ENCODE measurements around the gene ATP7B.

ATP7B gene

DNA sequence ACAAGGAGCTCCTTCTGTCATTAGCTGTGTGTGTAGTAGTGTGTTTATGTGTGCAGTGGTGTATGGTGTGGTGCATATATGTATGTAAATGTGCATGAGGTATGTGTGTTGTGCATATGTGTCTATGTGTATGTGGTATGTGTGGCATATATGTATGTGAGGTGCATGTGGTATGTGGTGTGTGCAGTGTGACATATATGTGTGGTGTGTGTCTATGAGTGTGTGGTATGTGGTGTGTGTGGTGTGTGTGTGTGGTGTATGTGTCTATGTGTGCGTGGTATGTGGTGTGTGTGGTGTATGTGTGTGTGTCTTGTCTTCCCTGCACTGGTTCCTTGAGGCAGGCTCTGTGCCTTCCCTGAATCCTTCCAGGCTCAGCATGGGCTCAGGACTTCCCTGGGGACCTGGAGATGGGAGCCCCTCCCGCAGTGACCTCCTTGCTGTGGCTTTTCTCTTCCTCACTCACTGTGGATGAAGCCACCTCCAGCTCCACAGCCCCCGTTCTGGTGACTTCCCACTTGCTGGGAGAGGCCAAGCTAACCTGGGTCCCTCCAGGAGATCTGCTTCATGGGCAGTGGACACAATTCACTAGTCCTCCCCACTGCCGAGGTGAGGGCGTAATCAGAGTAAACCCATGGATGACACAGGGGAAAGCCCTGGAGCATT lies 85.3 kb downstream of the ATP7B start:
- no peak overlapping the region for H3K27ac Mint-ChIP-seq
- H3K27me3 Mint-ChIP-seq: peaks cover 30 to 46% of the 10 kb centered on the region in 2 donors
- H3K9me3 Mint-ChIP-seq: no peaks in the 10 kb centered on the region
- ATAC-seq (replicated peaks) (no peak), DNase-seq (no peak)
- H3K4me1 Mint-ChIP-seq (ENCODE audit: low read depth in 2 of 2): no peaks in the 10 kb centered on the region
- no peak overlapping the region for H3K4me3 Mint-ChIP-seq
- peaks cover 3% of the 10 kb centered on the region for H3K36me3 Mint-ChIP-seq (ENCODE audit: insufficient read depth)

DNA sequence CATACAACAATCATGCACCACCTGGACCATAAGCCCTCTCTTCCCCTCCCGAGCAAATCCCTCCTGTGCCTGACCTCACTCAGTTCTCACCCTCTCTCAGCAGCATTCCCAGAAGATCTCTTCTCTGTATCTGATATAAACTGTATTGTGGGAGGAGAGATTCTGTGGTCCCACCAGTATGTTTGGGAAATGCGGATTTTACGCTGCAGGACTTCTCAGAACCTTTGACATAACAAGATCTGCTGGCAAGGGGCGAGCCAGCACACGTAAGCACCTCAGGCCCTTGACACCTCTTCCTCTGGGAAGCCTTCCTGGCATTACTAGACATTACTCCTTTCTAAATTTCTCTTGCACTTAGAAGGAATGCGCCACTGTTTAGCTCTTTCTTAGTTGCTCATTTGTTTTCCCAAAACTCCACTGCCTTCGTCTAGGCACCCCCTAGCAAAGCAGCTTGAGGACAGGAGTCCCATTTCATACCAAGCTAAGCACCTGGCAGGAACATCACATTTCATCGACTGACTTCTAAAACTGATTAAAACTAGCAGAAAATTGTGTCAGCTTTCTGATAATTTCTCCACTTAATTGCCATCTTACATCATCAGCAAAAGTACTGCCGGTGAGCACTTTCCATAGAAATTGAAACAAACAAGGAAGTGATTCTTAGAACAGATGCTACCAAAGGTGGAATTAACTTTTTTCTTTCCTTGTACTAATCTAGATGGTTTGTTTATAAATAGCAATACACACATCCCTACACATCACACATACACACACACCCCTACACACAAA lies 86.3 kb downstream of the ATP7B start:
- DNase-seq: no peak
- H3K27ac Mint-ChIP-seq: peak overlapping the region in 1 of 2 donors; percentile 9
- no peak overlapping the region for H3K4me3 Mint-ChIP-seq
- ATAC-seq (replicated peaks): no peak
- H3K9me3 Mint-ChIP-seq: no peaks in the 10 kb centered on the region
- peaks cover 30 to 46% of the 10 kb centered on the region in 2 donors for H3K27me3 Mint-ChIP-seq
- peaks cover 3% of the 10 kb centered on the region for H3K36me3 Mint-ChIP-seq (ENCODE audit: insufficient read depth)
- H3K4me1 Mint-ChIP-seq (ENCODE audit: low read depth in 2 of 2): no peaks in the 10 kb centered on the region

GRCh38 chr13:51923983-51924539 lies 87.2 kb downstream of the ATP7B start:
- no peak overlapping the region for H3K4me3 Mint-ChIP-seq
- peak overlapping the region in 1 of 2 donors; percentile 9 for H3K27ac Mint-ChIP-seq
- ATAC-seq (replicated peaks) (peak; percentile 24), DNase-seq (no peak)
- peaks cover 3% of the 10 kb centered on the region for H3K36me3 Mint-ChIP-seq (ENCODE audit: insufficient read depth)
- H3K9me3 Mint-ChIP-seq: no peaks in the 10 kb centered on the region
- peaks cover 30 to 46% of the 10 kb centered on the region in 2 donors for H3K27me3 Mint-ChIP-seq
- no peaks in the 10 kb centered on the region for H3K4me1 Mint-ChIP-seq (ENCODE audit: low read depth in 2 of 2)

- H3K36me3 Mint-ChIP-seq (ENCODE audit: insufficient read depth): peaks cover 1% of the 10 kb centered on the region
- H3K27me3 Mint-ChIP-seq: peaks cover 30 to 43% of the 10 kb centered on the region in 2 donors
- H3K27ac Mint-ChIP-seq: no peak overlapping the region
- ATAC-seq (replicated peaks): no peak
- H3K9me3 Mint-ChIP-seq: no peaks in the 10 kb centered on the region
- no peaks in the 10 kb centered on the region for H3K4me1 Mint-ChIP-seq (ENCODE audit: low read depth in 2 of 2)
- H3K4me3 Mint-ChIP-seq: no peak overlapping the region
- DNase-seq: no peak
These were observed 88.3 kb downstream of the ATP7B start for GRCh38 chr13:51922771-51923480.

GRCh38 chr13:51921790-51922740 lies 89.2 kb downstream of the ATP7B start:
- Mint-ChIP-seq H3K27me3 (peaks cover 31 to 38% of the 10 kb centered on the region in 2 donors), H3K27ac (no peak overlapping the region), H3K36me3 (ENCODE audit: insufficient read depth) (no peaks in the 10 kb centered on the region), H3K4me3 (no peak overlapping the region), H3K4me1 (ENCODE audit: low read depth in 2 of 2) (no peaks in the 10 kb centered on the region), H3K9me3 (no peaks in the 10 kb centered on the region)
- DNase-seq (no peak), ATAC-seq (replicated peaks) (no peak)

GRCh38 chr13:51920786-51921185 lies 90.5 kb downstream of the ATP7B start:
- no peak overlapping the region for H3K27ac Mint-ChIP-seq
- no peaks in the 10 kb centered on the region for H3K9me3 Mint-ChIP-seq
- H3K27me3 Mint-ChIP-seq: peaks cover 25 to 29% of the 10 kb centered on the region in 2 donors
- no peak for ATAC-seq (replicated peaks)
- H3K36me3 Mint-ChIP-seq (ENCODE audit: insufficient read depth): no peaks in the 10 kb centered on the region
- no peaks in the 10 kb centered on the region for H3K4me1 Mint-ChIP-seq (ENCODE audit: low read depth in 2 of 2)
- no peak overlapping the region for H3K4me3 Mint-ChIP-seq
- DNase-seq: no peak

GRCh38 chr13:51920267-51920666 lies 91.0 kb downstream of the ATP7B start:
- no peak for ATAC-seq (replicated peaks)

GRCh38 chr13:51919531-51919930 lies 91.7 kb downstream of the ATP7B start:
- Mint-ChIP-seq H3K4me3 (no peak overlapping the region), H3K27me3 (peaks cover 16% of the 10 kb centered on the region in 2 donors)
- ATAC-seq (replicated peaks): no peak

More at GRCh38 chr13:51920267-51920666, 91.0 kb downstream of the ATP7B start:
- no peak overlapping the region for H3K27ac Mint-ChIP-seq
- H3K36me3 Mint-ChIP-seq (ENCODE audit: insufficient read depth): no peaks in the 10 kb centered on the region
- H3K27me3 Mint-ChIP-seq: peaks cover 23 to 24% of the 10 kb centered on the region in 2 donors
- DNase-seq: no peak
- H3K4me1 Mint-ChIP-seq (ENCODE audit: low read depth in 2 of 2): no peaks in the 10 kb centered on the region
- no peak overlapping the region for H3K4me3 Mint-ChIP-seq
- H3K9me3 Mint-ChIP-seq: no peaks in the 10 kb centered on the region

DNA sequence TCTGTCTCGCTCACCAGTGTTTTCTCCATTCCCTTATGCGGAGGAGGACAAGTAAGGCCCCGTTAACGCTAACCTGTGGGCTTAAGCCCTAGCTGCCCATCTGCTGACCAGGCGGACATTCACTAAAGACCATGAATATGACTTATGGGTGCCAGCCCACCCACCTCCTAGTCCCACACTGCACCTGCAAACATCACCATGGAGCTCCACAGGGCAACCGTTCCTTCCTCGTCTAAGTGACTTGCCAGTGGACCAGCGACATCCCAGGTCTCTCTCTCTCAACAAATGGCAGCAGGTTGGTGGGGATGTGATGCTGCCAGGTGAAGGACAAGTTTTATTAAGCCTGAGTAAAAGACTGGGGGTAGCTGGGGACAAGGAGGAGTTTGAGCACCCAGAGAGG lies 94.3 kb downstream of the ATP7B start:
- no peak overlapping the region for H3K4me3 Mint-ChIP-seq
- no peak for ATAC-seq (replicated peaks)
- no peak overlapping the region for H3K27ac Mint-ChIP-seq

More at GRCh38 chr13:51919531-51919930, 91.7 kb downstream of the ATP7B start:
- H3K27ac Mint-ChIP-seq: no peak overlapping the region
- DNase-seq: no peak
- H3K9me3 Mint-ChIP-seq: no peaks in the 10 kb centered on the region
- no peaks in the 10 kb centered on the region for H3K4me1 Mint-ChIP-seq (ENCODE audit: low read depth in 2 of 2)
- no peaks in the 10 kb centered on the region for H3K36me3 Mint-ChIP-seq (ENCODE audit: insufficient read depth)

DNA sequence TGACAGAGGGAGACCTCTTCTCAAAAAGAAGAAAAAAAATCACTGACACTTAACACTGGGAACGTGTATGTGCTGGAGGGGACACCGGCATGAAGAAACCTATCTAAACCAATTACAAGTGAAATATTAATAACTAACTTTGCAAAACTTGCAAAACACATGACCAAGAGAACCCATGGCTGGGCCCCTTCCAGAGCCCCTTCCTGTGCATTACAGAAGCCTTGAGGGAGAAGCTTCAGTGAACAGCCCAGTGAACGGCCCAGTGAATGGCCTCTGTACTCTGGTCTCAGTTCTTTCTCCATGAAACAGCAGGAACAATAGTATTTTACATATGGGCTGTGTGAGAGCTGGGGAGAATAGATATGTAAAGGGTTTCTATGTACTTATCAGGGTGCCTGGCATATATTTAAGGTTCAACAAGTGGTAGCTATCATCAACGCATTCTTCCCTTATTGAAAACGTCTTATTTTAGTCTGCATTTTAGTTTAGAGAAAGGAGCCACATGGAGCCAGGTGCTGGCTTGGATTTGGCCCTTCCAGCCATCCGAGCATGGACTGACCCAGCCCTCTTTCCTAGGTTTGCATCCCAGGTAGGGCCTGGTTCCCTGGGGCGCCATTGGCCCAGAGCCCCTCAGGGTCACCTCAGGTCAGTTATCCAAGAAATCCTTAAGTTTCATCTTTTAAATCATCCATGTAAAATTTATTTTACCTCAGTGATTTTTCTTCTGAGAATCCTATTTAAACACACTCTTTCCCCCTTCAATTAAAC lies 95.0 kb downstream of the ATP7B start:
- H3K4me3 Mint-ChIP-seq: no peak overlapping the region
- no peaks in the 10 kb centered on the region for H3K4me1 Mint-ChIP-seq (ENCODE audit: low read depth in 2 of 2)
- H3K27me3 Mint-ChIP-seq: peaks cover 0 to 4% of the 10 kb centered on the region in 2 donors
- ATAC-seq (replicated peaks) (no peak), DNase-seq (no peak)
- no peak overlapping the region for H3K27ac Mint-ChIP-seq
- no peaks in the 10 kb centered on the region for H3K9me3 Mint-ChIP-seq
- H3K36me3 Mint-ChIP-seq (ENCODE audit: insufficient read depth): no peaks in the 10 kb centered on the region

More for the DNA sequence above, 94.3 kb downstream of the ATP7B start:
- no peaks in the 10 kb centered on the region for H3K9me3 Mint-ChIP-seq
- no peaks in the 10 kb centered on the region for H3K4me1 Mint-ChIP-seq (ENCODE audit: low read depth in 2 of 2)
- no peaks in the 10 kb centered on the region for H3K36me3 Mint-ChIP-seq (ENCODE audit: insufficient read depth)
- DNase-seq: no peak
- peaks cover 0 to 9% of the 10 kb centered on the region in 2 donors for H3K27me3 Mint-ChIP-seq

GRCh38 chr13:51914137-51914493 lies 97.1 kb downstream of the ATP7B start:
- no peak for DNase-seq
- Mint-ChIP-seq H3K27ac (no peak overlapping the region), H3K9me3 (no peaks in the 10 kb centered on the region), H3K27me3 (peaks cover 0 to 4% of the 10 kb centered on the region in 2 donors), H3K4me1 (ENCODE audit: low read depth in 2 of 2) (peaks cover 7 to 10% of the 10 kb centered on the region in 2 donors), H3K36me3 (ENCODE audit: insufficient read depth) (no peaks in the 10 kb centered on the region), H3K4me3 (no peak overlapping the region)
- ATAC-seq (replicated peaks): no peak
